ENCODE results near the gene ARHGAP29.

Gene ARHGAP29

GRCh38 chr1:94284476-94284875, 47.1 kb upstream of the ARHGAP29 start:
- TF ChIP-seq EZH2 (optimal IDR thresholded peaks at IDR 0.05; ENCODE audit: low read depth, low read length) (no peak), EZH2phosphoT487 (IDR thresholded peaks at IDR 0.05; ENCODE audit: low read length) (no peak), CTCF (IDR thresholded peaks at IDR 0.05; ENCODE audit: low read length) (no peak)
- Histone ChIP-seq H3K4me2 (ENCODE audit: low read depth, low read length) (no peak overlapping the region), H3K27ac (ENCODE audit: low read length) (no peak overlapping the region), H4K20me1 (ENCODE audit: insufficient read depth, low read length) (no peaks in the 10 kb centered on the region), H3K4me1 (ENCODE audit: low read length) (no peaks in the 10 kb centered on the region), H3K27me3 (replicated peaks; ENCODE audit: insufficient read depth, low read length) (peaks cover 34% of the 10 kb centered on the region), H3K9ac (ENCODE audit: low read length) (no peak overlapping the region), H3K36me3 (replicated peaks; ENCODE audit: insufficient read depth, low read length) (no peaks in the 10 kb centered on the region), H3K79me2 (ENCODE audit: low read length) (no peaks in the 10 kb centered on the region), H3K9me3 (replicated peaks; ENCODE audit: insufficient read depth, low read length) (no peaks in the 10 kb centered on the region), H2AFZ (ENCODE audit: low read length) (no peak overlapping the region), H3K9me2 (replicated peaks; ENCODE audit: insufficient read depth, low read length) (no peaks in the 10 kb centered on the region), H3F3A (ENCODE audit: insufficient read depth, low read length) (no peaks in the 10 kb centered on the region; the same call in 1 of the 2 replicates), H3K4me3 (ENCODE audit: low read length) (no peak overlapping the region)
- peak; percentile 38 for DNase-seq

DNA sequence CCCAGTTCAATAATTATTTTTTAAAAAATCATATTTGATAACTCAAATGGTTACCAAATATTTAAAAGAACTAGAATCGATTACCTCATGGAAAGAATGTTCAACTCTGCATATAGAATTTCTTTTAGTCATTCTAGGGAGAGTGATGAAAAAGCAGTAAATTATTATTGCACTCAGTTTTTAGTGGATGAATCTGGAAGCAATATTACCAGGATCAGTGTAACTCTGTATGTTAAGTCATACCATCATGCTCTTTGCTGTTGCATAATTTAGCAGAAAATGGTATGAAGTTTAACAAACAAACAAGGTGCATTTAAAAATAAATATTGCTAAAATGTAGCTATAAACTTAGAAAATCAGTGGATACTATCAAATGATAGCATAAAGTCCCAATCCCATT, 46.1 kb upstream of the ARHGAP29 start:
- no peaks in the 10 kb centered on the region for H3K79me2 ChIP-seq (ENCODE audit: low read length)
- no peak overlapping the region for H3K9ac ChIP-seq (ENCODE audit: low read length)

DNA sequence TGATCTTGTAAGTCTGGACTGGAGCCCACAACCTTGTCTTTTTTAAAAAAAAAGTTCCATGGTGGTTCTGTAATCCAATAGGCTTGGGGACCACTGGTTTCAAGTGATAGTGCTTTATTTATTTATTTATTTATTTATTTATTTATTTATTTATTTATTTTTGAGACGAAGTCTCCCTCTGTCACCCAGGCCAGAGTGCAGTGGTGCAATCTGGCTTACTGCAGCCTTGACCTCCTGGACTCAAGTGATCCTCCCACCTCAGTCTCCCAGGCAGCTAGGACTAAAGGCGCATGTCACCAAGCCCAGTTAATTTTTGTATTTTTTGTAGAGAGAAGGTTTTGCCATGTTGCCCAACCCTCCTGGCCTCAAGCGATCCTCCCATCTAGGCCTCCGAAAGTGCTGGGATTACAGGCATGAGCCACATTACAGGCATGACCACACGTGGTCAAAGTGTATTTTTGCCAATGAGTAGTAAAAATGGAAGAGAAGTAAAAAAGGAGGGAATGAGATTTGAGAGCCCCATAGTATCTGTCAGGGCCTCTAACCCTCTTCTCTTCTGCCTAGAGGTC, 44.8 kb upstream of the ARHGAP29 start:
- Histone ChIP-seq H2AFZ (ENCODE audit: low read length) (no peak overlapping the region), H3K9me3 (replicated peaks; ENCODE audit: insufficient read depth, low read length) (no peaks in the 10 kb centered on the region), H3K36me3 (replicated peaks; ENCODE audit: insufficient read depth, low read length) (no peaks in the 10 kb centered on the region), H3K27ac (ENCODE audit: low read length) (no peak overlapping the region), H3K9me2 (replicated peaks; ENCODE audit: insufficient read depth, low read length) (no peaks in the 10 kb centered on the region), H3F3A (ENCODE audit: insufficient read depth, low read length) (no peaks in the 10 kb centered on the region; the same call in 1 of the 2 replicates), H3K9ac (ENCODE audit: low read length) (no peak overlapping the region), H3K27me3 (replicated peaks; ENCODE audit: insufficient read depth, low read length) (peaks cover 34% of the 10 kb centered on the region), H4K20me1 (ENCODE audit: insufficient read depth, low read length) (no peaks in the 10 kb centered on the region), H3K79me2 (ENCODE audit: low read length) (no peaks in the 10 kb centered on the region), H3K4me1 (ENCODE audit: low read length) (no peaks in the 10 kb centered on the region), H3K4me2 (ENCODE audit: low read depth, low read length) (no peak overlapping the region), H3K4me3 (ENCODE audit: low read length) (no peak overlapping the region)
- no peak for DNase-seq
- TF ChIP-seq CTCF (IDR thresholded peaks at IDR 0.05; ENCODE audit: low read length) (no peak), EZH2phosphoT487 (IDR thresholded peaks at IDR 0.05; ENCODE audit: low read length) (no peak)

More for the DNA sequence above, 46.1 kb upstream of the ARHGAP29 start:
- no peak for DNase-seq
- Histone ChIP-seq H3K36me3 (replicated peaks; ENCODE audit: insufficient read depth, low read length) (no peaks in the 10 kb centered on the region), H3K4me1 (ENCODE audit: low read length) (no peaks in the 10 kb centered on the region), H3K9me3 (replicated peaks; ENCODE audit: insufficient read depth, low read length) (no peaks in the 10 kb centered on the region), H3K27ac (ENCODE audit: low read length) (no peak overlapping the region), H3K9me2 (replicated peaks; ENCODE audit: insufficient read depth, low read length) (no peaks in the 10 kb centered on the region), H3K4me2 (ENCODE audit: low read depth, low read length) (no peak overlapping the region), H3K4me3 (ENCODE audit: low read length) (no peak overlapping the region), H4K20me1 (ENCODE audit: insufficient read depth, low read length) (no peaks in the 10 kb centered on the region), H3F3A (ENCODE audit: insufficient read depth, low read length) (no peaks in the 10 kb centered on the region; the same call in 1 of the 2 replicates), H2AFZ (ENCODE audit: low read length) (no peak overlapping the region), H3K27me3 (replicated peaks; ENCODE audit: insufficient read depth, low read length) (peaks cover 34% of the 10 kb centered on the region)
- TF ChIP-seq EZH2phosphoT487 (IDR thresholded peaks at IDR 0.05; ENCODE audit: low read length) (no peak), EZH2 (optimal IDR thresholded peaks at IDR 0.05; ENCODE audit: low read depth, low read length) (no peak), CTCF (IDR thresholded peaks at IDR 0.05; ENCODE audit: low read length) (no peak)

Measured in MM.1S (cell line).